Progenitor cell of endocrine pancreas (in vitro differentiated cells): ENCODE data around the gene NINL. TPM values are rescaled to one million over a fixed set of nuclear protein-coding genes. Genes with fewer than 3 reads are reported as not detected.

Experiments
- DNase-seq: peaks from one replicate; pipeline ENCODE4 v3.0.0; 2021; ENCODE audit warnings: low spot score; ENCODE audit not compliant: unreplicated experiment
- H3K27ac Mint-ChIP-seq: 2 replicates; pipeline ENCODE4 v1.8.0; 2021; ENCODE audit warnings: mild to moderate bottlenecking, moderate library complexity, mixed read lengths
- H3K27me3 Mint-ChIP-seq: 2 replicates; pipeline ENCODE4 v1.8.0; 2021; ENCODE audit warnings: mixed read lengths
- H3K36me3 Mint-ChIP-seq: 2 replicates; pipeline ENCODE4 v1.8.0; 2022; ENCODE audit warnings: mixed read lengths; ENCODE audit not compliant: insufficient read depth
- H3K4me1 Mint-ChIP-seq: 2 replicates; pipeline ENCODE4 v1.8.0; 2021; ENCODE audit warnings: low read depth, mixed read lengths
- H3K4me3 Mint-ChIP-seq: 2 replicates; pipeline ENCODE4 v1.8.0; 2021; ENCODE audit warnings: low read depth, mild to moderate bottlenecking, moderate library complexity, mixed read lengths
- H3K9me3 Mint-ChIP-seq: 2 replicates; pipeline ENCODE4 v1.8.0; 2021; ENCODE audit warnings: low read depth, mixed read lengths
- total RNA-seq: library from RNA; stranded (reverse); gene quantifications from 2 replicates; pipeline ENCODE4 v1.2.1, GENCODE V29; 2021
- TF ChIP-seq, protein P1 (sequence below): fragments of 200-600 bp; sonication (generic); IDR thresholded peaks from one replicate; pipeline ENCODE4 v1.5.0; 2021; ENCODE audit warnings: antibody characterized with exemption, mild to moderate bottlenecking; ENCODE audit not compliant: unreplicated experiment

Gene NINL
- total RNA-seq, 1 donor from 2014 or later = 125 TPM

DNA sequence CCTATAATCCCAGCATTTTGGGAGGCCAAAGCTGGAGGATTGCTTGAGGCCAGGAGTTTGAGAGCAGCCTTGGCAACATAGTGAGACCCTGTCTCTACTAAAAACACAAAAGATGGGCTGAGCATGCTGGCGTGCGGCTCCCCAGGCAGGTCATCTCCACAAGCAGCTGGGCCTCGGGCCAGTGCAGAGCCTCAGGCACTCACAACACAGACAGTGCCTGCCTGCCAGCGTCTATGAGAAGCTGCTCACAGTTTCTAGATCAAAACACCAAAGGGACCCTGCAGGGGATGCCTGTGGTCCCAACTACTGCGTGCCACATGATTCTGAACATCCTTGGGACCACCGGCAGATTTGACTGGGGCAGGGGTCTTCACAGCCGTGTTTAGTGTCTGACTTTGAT lies 118.5 kb downstream of the NINL start:
- H3K27me3 Mint-ChIP-seq = no peaks in the 10 kb centered on the region
- no peak for DNase-seq
- no peaks in the 10 kb centered on the region for H3K9me3 Mint-ChIP-seq
- no peak overlapping the region for H3K4me3 Mint-ChIP-seq
- no peaks in the 10 kb centered on the region for H3K4me1 Mint-ChIP-seq
- peaks cover 32% of the 10 kb centered on the region for H3K36me3 Mint-ChIP-seq
- TF ChIP-seq, protein P1, sequence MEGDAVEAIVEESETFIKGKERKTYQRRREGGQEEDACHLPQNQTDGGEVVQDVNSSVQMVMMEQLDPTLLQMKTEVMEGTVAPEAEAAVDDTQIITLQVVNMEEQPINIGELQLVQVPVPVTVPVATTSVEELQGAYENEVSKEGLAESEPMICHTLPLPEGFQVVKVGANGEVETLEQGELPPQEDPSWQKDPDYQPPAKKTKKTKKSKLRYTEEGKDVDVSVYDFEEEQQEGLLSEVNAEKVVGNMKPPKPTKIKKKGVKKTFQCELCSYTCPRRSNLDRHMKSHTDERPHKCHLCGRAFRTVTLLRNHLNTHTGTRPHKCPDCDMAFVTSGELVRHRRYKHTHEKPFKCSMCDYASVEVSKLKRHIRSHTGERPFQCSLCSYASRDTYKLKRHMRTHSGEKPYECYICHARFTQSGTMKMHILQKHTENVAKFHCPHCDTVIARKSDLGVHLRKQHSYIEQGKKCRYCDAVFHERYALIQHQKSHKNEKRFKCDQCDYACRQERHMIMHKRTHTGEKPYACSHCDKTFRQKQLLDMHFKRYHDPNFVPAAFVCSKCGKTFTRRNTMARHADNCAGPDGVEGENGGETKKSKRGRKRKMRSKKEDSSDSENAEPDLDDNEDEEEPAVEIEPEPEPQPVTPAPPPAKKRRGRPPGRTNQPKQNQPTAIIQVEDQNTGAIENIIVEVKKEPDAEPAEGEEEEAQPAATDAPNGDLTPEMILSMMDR = no peak
- H3K27ac Mint-ChIP-seq = no peak overlapping the region

DNA sequence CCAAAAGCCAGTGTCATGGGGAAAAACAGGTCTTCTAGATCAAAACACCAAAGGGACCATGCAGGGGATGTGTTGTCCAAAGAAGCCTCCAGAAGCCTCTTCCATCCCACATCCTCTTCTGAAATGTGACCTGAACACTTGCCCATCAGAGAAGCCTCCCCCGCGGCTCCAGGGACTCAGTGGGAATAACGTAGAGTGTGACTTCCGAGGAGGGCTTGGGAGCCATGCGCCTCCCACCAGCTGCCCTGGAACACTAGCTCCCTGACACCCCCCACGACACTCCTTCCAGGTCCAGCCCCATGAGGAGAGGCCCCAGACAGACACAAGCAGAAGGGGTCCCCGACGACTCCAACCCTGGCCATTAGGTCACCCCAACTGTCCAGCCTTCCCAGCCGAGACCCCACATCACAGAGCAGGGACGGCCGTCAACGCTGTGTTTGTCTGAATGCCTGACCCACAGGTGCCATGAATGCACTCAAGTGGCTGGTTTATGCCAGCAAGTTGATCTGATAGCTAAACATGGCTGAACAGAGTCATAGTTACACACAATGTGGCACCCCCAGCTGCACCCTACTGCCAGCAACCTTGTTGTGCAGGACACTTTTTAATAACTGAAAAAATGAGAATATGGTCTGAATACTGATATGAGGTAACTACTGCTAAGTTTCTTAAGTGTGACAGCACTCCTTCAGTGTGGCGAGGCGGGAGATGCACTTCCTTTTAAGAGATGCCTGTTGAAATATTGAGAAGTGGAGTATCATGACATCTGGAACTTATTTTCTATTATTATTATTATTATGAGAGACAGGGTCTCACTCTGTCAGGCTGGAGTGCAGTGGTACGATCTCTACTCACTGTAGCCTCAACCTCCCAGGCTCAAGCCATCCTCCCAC lies 119.8 kb downstream of the NINL start:
- Mint-ChIP-seq H3K36me3 (peaks cover 34% of the 10 kb centered on the region), H3K27ac (no peak overlapping the region), H3K9me3 (no peaks in the 10 kb centered on the region), H3K4me3 (no peak overlapping the region), H3K27me3 (no peaks in the 10 kb centered on the region), H3K4me1 (no peaks in the 10 kb centered on the region)
- TF ChIP-seq, protein P1 = no peak
- DNase-seq = no peak

DNA sequence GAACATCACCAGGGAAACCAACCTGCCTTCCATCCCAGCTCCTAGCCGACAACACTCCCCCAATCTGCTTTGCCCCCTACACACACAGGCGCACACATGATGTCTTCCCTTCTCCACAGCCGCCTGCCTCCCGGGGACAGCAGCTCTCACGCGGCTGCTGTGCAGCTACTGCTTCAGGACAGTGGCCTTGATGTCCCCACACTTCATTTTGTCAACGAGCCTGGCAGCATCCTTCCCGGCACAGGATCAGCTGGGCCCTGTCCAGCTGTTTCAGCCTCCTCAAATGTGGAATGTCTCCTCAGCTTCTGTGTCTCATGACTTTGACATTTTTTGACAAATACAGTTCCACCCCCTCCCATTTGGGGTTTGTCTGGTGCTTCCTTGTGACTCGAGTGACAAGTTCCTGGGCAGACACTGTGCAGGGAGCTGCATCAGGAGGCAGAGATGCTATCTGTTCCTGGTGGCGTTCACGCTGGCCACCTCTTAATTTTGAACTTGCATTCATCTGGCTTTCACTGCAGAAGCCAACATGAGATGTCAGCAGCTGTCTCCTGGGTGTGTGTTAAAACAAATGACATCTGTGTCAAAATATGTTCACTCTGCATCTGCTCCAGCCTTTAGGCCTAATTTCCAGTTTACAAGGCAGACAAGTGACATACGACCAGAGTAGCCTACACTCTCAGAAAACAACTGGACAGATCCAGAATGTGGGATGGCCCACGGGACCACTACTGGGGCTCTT lies 120.7 kb downstream of the NINL start:
- no peaks in the 10 kb centered on the region for H3K4me1 Mint-ChIP-seq
- no peaks in the 10 kb centered on the region for H3K9me3 Mint-ChIP-seq
- peak overlapping the region; percentile 94 for H3K27ac Mint-ChIP-seq
- DNase-seq = no peak
- peaks cover 31% of the 10 kb centered on the region for H3K36me3 Mint-ChIP-seq
- H3K27me3 Mint-ChIP-seq = no peaks in the 10 kb centered on the region
- TF ChIP-seq, protein P1 = no peak
- H3K4me3 Mint-ChIP-seq = no peak overlapping the region

GRCh38 chr20:25461786-25462545 lies 123.4 kb downstream of the NINL start:
- H3K4me1 Mint-ChIP-seq = no peaks in the 10 kb centered on the region
- H3K9me3 Mint-ChIP-seq = no peaks in the 10 kb centered on the region
- H3K27ac Mint-ChIP-seq = peak overlapping the region; percentile 64
- TF ChIP-seq, protein P1 = no peak
- no peak for DNase-seq
- H3K36me3 Mint-ChIP-seq = peaks cover 32% of the 10 kb centered on the region
- H3K27me3 Mint-ChIP-seq = no peaks in the 10 kb centered on the region
- H3K4me3 Mint-ChIP-seq = no peak overlapping the region

DNA sequence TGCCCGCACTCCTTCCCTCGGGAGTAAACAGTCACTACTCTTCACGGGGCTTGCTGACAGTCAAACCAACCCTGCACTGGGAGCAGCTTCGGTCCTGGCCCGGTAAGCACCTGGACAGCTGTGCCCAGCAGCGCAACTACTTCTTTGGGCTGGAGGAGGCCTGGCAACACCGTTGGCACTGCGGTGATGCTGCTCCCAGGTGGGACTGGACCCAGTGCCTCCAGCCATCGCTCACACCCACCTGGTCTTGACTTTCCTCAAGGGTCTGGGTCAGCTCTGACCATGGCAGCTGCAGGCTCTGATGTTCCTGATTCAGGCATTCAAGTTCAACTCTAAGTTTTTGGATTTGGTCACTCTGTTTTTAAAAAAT lies 124.1 kb downstream of the NINL start:
- no peak for DNase-seq
- Mint-ChIP-seq H3K36me3 (peaks cover 31% of the 10 kb centered on the region), H3K27me3 (no peaks in the 10 kb centered on the region), H3K4me3 (no peak overlapping the region), H3K27ac (peak overlapping the region; percentile 20), H3K9me3 (no peaks in the 10 kb centered on the region), H3K4me1 (no peaks in the 10 kb centered on the region)
- TF ChIP-seq, protein P1 = no peak
